OCI-LY1 (cell line): ENCODE data around the gene FMNL1.

Experiments used
- H2AFZ ChIP-seq: fragments of 200-600 bp; sonication (generic), shearing (Covaris generic); 2 replicates; pipeline ENCODE4 v1.6.0; 2014; ENCODE audit warnings: antibody characterized with exemption, mild to moderate bottlenecking, low read length
- H3F3A ChIP-seq: fragments of 200-600 bp; sonication (generic), shearing (Covaris generic); 2 replicates; pipeline ENCODE4 v1.6.0; 2014; ENCODE audit warnings: mild to moderate bottlenecking, antibody characterized with exemption, low read length, moderate library complexity; ENCODE audit not compliant: insufficient read depth
- H3K27ac ChIP-seq: fragments of 200-600 bp; sonication (generic); 2 replicates; pipeline ENCODE4 v1.5.1; 2014; ENCODE audit warnings: low read length, mixed run types, mild to moderate bottlenecking, low read depth; ENCODE audit not compliant: poor library complexity, severe bottlenecking
- H3K27me3 ChIP-seq: fragments of 200-600 bp; sonication (generic); 2 replicates; pipeline ENCODE4 v1.6.0; 2014; ENCODE audit warnings: antibody characterized with exemption, mild to moderate bottlenecking, low read length, moderate library complexity; ENCODE audit not compliant: insufficient read depth
- H3K36me3 ChIP-seq: fragments of 200-600 bp; sonication (generic); 2 replicates; pipeline ENCODE4 v1.6.1; 2014; ENCODE audit warnings: mild to moderate bottlenecking, antibody characterized with exemption, low read length, moderate library complexity, mixed read lengths; ENCODE audit not compliant: insufficient read depth
- H3K4me1 ChIP-seq: fragments of 200-600 bp; sonication (generic); 2 replicates; pipeline ENCODE4 v1.5.1; 2014; ENCODE audit warnings: mild to moderate bottlenecking, low read length, moderate library complexity; ENCODE audit not compliant: insufficient read depth, severe bottlenecking
- H3K4me2 ChIP-seq: fragments of 200-600 bp; sonication (generic), shearing (Covaris generic); 2 replicates; pipeline ENCODE4 v1.6.1; 2014; ENCODE audit warnings: low read length
- H3K4me3 ChIP-seq: fragments of 200-600 bp; sonication (generic); 2 replicates; pipeline ENCODE4 v1.5.1; 2014; ENCODE audit warnings: low read length, low read depth, mild to moderate bottlenecking, mixed read lengths; ENCODE audit not compliant: poor library complexity, severe bottlenecking
- H3K79me2 ChIP-seq: fragments of 200-600 bp; shearing (Covaris generic); 2 replicates; pipeline ENCODE4 v1.6.1; 2016; ENCODE audit warnings: mixed run types, low read length, mixed read lengths; ENCODE audit not compliant: insufficient read depth
- H3K9ac ChIP-seq: fragments of 200-600 bp; sonication (generic), shearing (Covaris generic); 2 replicates; pipeline ENCODE4 v1.6.1; 2014; ENCODE audit warnings: mild to moderate bottlenecking, low read length, mixed read lengths
- H3K9me2 ChIP-seq: fragments of 200-600 bp; sonication (generic), shearing (Covaris generic); 2 replicates; pipeline ENCODE4 v1.6.1; 2014; ENCODE audit warnings: low read depth, mild to moderate bottlenecking, low read length, mixed read lengths
- H3K9me3 ChIP-seq: fragments of 200-600 bp; shearing (Covaris generic); 2 replicates; pipeline ENCODE4 v1.6.1; 2014; ENCODE audit warnings: low read length, mixed read lengths
- H4K20me1 ChIP-seq: fragments of 200-600 bp; sonication (generic), shearing (Covaris generic); 2 replicates; pipeline ENCODE4 v1.6.0; 2016; ENCODE audit warnings: mild to moderate bottlenecking, low read length; ENCODE audit not compliant: insufficient read depth
- EZH2 ChIP-seq: fragments of 200-600 bp; sonication (generic), shearing (Covaris generic); IDR thresholded peaks from 2 replicates; pipeline ENCODE4 v1.8.0; 2017; ENCODE audit warnings: borderline replicate concordance, mixed run types, mild to moderate bottlenecking, antibody characterized with exemption, low read length, moderate library complexity, mixed read lengths
- TF ChIP-seq, protein P1 (sequence below): fragments of 200-600 bp; sonication (generic), shearing (Covaris generic); IDR thresholded peaks from 2 replicates; pipeline ENCODE4 v1.5.1; 2017; ENCODE audit warnings: mild to moderate bottlenecking, antibody characterized with exemption, low read length, moderate library complexity, mixed read lengths

FMNL1 gene

DNA sequence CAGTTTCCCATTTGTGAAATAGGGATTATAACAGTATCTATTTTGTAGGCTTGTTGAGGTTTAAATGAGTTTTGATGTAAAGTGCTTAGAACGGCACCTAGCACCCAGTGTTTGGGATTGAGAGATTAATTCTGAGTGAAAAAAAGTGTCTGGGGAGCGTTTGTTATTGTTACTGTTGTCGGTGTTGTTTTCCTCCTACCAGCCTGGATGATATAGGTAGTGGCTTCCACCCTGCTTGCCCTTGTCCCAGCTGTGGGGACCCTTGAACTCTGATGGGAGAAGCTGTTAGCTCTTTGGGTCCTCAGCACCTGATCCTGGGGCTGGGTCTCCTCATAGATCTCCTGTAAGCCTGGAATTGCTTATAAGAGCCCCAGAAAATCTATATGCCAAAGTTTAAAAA, 4.9 kb downstream of the FMNL1 start:
- Histone ChIP-seq H3K4me1 (peaks cover 80% of the 10 kb centered on the region), H3K9me2 (no peaks in the 10 kb centered on the region), H3K4me3 (peak overlapping the region; percentile 48), H3K27ac (peak overlapping the region; percentile 95), H3K79me2 (no peaks in the 10 kb centered on the region), H3K9me3 (no peaks in the 10 kb centered on the region), H4K20me1 (no peaks in the 10 kb centered on the region), H3F3A (peaks cover 5% of the 10 kb centered on the region; the same call in 1 of the 2 replicates), H3K27me3 (no peaks in the 10 kb centered on the region), H3K4me2 (peak overlapping the region; percentile 95), H3K9ac (peak overlapping the region; percentile 66), H2AFZ (no peak overlapping the region), H3K36me3 (no peaks in the 10 kb centered on the region)
- no peak for TF ChIP-seq EZH2
- TF ChIP-seq, protein P1, sequence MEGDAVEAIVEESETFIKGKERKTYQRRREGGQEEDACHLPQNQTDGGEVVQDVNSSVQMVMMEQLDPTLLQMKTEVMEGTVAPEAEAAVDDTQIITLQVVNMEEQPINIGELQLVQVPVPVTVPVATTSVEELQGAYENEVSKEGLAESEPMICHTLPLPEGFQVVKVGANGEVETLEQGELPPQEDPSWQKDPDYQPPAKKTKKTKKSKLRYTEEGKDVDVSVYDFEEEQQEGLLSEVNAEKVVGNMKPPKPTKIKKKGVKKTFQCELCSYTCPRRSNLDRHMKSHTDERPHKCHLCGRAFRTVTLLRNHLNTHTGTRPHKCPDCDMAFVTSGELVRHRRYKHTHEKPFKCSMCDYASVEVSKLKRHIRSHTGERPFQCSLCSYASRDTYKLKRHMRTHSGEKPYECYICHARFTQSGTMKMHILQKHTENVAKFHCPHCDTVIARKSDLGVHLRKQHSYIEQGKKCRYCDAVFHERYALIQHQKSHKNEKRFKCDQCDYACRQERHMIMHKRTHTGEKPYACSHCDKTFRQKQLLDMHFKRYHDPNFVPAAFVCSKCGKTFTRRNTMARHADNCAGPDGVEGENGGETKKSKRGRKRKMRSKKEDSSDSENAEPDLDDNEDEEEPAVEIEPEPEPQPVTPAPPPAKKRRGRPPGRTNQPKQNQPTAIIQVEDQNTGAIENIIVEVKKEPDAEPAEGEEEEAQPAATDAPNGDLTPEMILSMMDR = no peak

DNA sequence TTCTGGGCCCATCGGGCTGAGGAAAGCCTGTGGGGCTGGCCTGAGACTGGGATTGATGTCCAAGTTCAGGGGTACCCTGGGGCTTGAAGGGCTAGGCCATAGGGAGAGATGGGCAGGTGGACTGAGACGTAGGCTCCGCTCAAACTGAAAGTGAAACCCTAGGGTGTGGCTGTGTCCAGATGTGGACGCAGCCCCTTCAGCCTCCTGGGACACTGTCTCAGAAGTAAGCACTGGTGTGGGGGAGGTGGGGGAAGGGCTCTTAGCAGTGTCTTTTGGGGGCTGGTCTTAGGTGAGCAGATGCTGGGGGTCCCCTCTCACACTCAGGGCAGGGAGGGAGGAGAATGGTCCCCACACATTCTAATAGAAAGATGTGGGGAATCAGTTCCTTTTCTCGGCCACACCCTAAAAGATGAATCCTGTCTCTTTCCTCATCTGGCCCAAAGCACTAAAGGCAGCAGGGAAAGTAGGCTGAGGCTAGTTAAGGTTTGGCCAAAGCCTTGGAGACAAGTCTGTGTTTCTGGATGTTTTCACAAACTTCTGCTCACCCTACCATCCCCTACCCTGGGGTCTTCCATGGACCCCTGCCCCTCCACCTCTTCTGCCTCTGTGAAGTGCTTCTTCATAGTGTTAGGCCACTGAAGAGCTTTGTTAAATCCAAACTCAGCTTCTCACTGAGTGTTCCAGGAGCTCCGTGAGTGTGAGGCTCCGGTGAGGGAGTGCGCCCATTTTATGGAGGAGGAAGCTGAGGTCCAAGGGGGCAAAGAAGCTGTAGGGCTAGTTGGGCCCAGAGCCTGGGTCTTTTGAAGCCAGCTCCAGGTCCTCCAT, 5.6 kb downstream of the FMNL1 start:
- H3K36me3 ChIP-seq = no peaks in the 10 kb centered on the region
- peak overlapping the region; percentile 95 for H3K27ac ChIP-seq
- peak overlapping the region; percentile 95 for H3K4me2 ChIP-seq
- no peak overlapping the region for H2AFZ ChIP-seq
- no peaks in the 10 kb centered on the region for H4K20me1 ChIP-seq
- no peaks in the 10 kb centered on the region for H3K9me2 ChIP-seq
- H3K79me2 ChIP-seq = no peaks in the 10 kb centered on the region
- no peak for TF ChIP-seq EZH2
- TF ChIP-seq, protein P1 = no peak
- peaks cover 80% of the 10 kb centered on the region for H3K4me1 ChIP-seq
- H3F3A ChIP-seq = peaks cover 5% of the 10 kb centered on the region; the same call in 1 of the 2 replicates
- H3K27me3 ChIP-seq = no peaks in the 10 kb centered on the region
- H3K9ac ChIP-seq = peak overlapping the region; percentile 66
- H3K4me3 ChIP-seq = peak overlapping the region; percentile 48
- no peaks in the 10 kb centered on the region for H3K9me3 ChIP-seq

DNA sequence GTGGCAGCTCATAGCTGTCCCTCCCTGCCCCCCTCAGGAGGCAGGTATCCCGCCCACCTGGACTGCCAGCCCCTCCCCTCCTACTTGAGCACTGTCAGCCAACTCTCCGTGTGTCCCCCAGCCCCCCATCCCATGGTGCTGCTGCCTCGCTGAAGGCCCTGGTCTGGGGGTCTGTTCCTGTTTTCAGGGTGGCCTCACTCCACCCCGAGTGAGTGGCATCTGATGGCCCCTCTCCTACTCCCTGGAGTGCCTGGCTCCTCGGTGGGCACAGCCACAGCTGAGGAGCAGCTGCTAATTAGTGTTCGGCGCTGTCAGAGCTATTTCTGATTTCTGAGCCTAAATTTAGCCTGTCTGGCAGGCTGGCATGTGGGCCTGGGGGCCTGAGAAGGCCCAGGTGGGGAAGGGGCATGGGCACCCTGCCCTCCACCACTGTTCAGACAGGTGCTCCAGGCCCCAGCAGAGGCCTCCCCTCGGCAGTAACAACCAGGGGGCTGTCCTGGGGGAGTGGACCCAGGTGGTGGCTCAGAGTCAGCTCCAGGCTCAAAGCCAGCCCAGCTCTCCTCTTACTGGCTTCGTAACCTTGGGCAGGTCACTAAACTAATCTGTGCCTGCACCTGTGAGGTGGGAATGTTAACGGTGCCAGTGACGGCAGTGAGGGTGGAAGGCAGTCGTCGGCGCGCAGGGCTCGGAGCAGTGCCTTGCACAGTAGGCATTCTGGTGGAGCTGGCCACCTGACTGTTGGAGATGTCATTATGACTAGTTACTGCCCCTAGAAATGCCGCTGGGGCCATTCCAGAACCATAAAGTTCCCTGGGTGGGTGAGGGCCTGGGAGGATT, 6.5 kb downstream of the FMNL1 start:
- Histone ChIP-seq H2AFZ (no peak overlapping the region), H3K9me2 (no peaks in the 10 kb centered on the region), H3F3A (peaks cover 5% of the 10 kb centered on the region; the same call in 1 of the 2 replicates), H3K4me1 (peaks cover 71% of the 10 kb centered on the region), H4K20me1 (no peaks in the 10 kb centered on the region), H3K9me3 (no peaks in the 10 kb centered on the region), H3K27me3 (no peaks in the 10 kb centered on the region), H3K36me3 (no peaks in the 10 kb centered on the region), H3K79me2 (no peaks in the 10 kb centered on the region), H3K9ac (peak overlapping the region; percentile 66; the same call in 1 of the 2 replicates), H3K4me2 (peak overlapping the region; percentile 95), H3K4me3 (peak overlapping the region; percentile 5), H3K27ac (peak overlapping the region; percentile 95)
- TF ChIP-seq, protein P1 = no peak
- TF ChIP-seq EZH2 = no peak
